ENCODE results near the gene RNASET2. TPM values are rescaled to one million over a fixed set of nuclear protein-coding genes. Genes with fewer than 3 reads are reported as not detected.

The RNASET2 gene
- total RNA-seq, 4 donors from 2014 or later: 65.6 to 169 (median 81.4) TPM

DNA sequence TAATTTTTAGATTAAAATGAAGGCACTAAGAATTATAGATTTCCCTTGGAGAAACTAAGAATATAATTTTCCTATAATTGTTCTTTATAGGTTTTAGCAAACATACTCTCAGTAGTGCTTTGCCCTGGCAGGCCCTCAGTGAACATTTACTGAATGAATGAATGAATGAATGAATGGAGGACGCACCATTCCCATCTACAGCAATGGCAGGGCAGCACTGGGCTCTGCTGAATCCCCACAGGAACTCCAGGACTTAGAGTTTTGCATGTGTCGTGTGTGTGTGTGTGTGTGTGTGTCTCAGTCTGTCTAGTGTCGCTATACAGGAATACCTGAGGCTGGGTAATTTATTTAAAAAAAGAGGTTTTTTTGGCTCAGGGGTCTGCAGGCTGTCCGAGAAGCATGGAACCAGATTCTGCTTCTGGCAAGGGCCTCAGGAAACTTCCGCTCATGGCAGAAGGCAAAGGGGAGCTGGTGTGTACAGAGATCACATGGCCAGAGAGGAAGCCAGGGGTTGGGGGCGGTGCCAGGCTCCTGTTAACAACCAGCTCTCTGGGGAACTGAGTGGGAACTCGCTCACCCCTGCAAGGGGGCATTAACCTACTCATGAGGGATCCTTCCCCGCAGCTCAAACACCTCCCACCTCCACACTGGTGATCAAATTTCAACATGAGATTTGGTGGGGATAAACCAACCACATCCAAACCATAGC lies 20.1 kb downstream of the RNASET2 start:
- Histone ChIP-seq H3K4me1 (no peaks in the 10 kb centered on the region), H3K4me3 (no peak overlapping the region), H3K27me3 (no peaks in the 10 kb centered on the region), H3K27ac (no peak overlapping the region), H3K9me3 (no peaks in the 10 kb centered on the region), H3K36me3 (peaks cover 0 to 49% (median 0%) of the 10 kb centered on the region in 3 donors)
- DNase-seq: peak in 1 of 3 donors; percentile 54
- TF ChIP-seq POLR2A (IDR thresholded peaks at IDR 0.05) (no peak), CTCF (IDR thresholded peaks at IDR 0.05) (no peak)

GRCh38 chr6:166935353-166935752 lies 21.0 kb downstream of the RNASET2 start:
- peak in 1 of 3 donors; percentile 13 for DNase-seq
- H3K4me1 ChIP-seq: no peaks in the 10 kb centered on the region
- no peaks in the 10 kb centered on the region for H3K9me3 ChIP-seq
- H3K4me3 ChIP-seq: no peak overlapping the region
- TF ChIP-seq POLR2A (IDR thresholded peaks at IDR 0.05) (no peak), CTCF (IDR thresholded peaks at IDR 0.05) (no peak)
- no peak overlapping the region for H3K27ac ChIP-seq
- H3K27me3 ChIP-seq: no peaks in the 10 kb centered on the region
- peaks cover 0 to 42% (median 0%) of the 10 kb centered on the region in 3 donors for H3K36me3 ChIP-seq

- H3K36me3 ChIP-seq: peaks cover 0 to 44% (median 0%) of the 10 kb centered on the region in 3 donors
- no peak for TF ChIP-seq CTCF (IDR thresholded peaks at IDR 0.05)
- no peak for TF ChIP-seq POLR2A (IDR thresholded peaks at IDR 0.05)
- H3K27me3 ChIP-seq: no peaks in the 10 kb centered on the region
- H3K4me1 ChIP-seq: no peaks in the 10 kb centered on the region
- no peak overlapping the region for H3K4me3 ChIP-seq
- H3K27ac ChIP-seq: no peak overlapping the region
- no peaks in the 10 kb centered on the region for H3K9me3 ChIP-seq
- no peak for DNase-seq
Observed at GRCh38 chr6:166934174-166934573, 22.2 kb downstream of the RNASET2 start.

DNA sequence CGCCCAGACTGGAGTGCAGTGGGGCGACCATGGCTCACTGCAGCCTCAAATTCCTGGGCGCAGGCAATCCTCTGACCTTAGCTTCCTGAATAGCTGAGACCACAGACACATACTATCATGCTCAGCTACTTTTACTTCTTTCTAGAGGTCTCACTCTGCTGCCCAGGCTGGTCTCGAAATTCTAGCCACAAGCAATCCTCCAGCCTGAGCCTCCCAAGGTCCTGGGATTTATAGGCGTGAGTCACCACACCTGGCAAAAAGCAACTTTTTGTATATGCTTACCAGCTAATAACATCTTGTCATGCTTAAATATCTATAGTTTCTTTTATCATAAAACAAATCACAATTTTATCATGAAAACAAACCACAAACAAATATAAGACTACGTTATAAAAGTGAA lies 23.0 kb downstream of the RNASET2 start:
- TF ChIP-seq CTCF (IDR thresholded peaks at IDR 0.05): no peak
- no peaks in the 10 kb centered on the region for H3K4me1 ChIP-seq
- no peaks in the 10 kb centered on the region for H3K27me3 ChIP-seq
- H3K4me3 ChIP-seq: no peak overlapping the region
- H3K27ac ChIP-seq: no peak overlapping the region
- H3K9me3 ChIP-seq: no peaks in the 10 kb centered on the region
- no peak for DNase-seq
- H3K36me3 ChIP-seq: peaks cover 0 to 48% (median 0%) of the 10 kb centered on the region in 3 donors

DNA sequence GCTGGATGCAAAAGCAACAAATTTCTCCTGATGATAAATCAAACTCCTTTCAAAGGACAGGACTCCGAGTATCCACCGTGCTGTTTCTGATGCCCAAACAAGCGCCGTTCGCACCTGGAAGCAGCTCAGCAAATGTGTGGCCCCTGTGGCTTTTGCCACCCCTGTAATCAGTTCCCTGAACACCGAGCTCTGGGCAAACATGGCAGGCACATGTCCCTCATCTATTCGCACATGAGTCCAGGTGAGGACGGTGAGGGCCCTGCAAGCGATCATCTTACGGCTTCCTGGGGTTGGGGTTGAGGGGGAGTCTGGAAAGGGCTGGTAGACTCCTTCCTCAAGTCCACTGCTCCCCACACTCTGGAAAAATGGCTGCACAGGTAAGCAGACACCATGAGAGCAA lies 23.7 kb downstream of the RNASET2 start:
- DNase-seq: no peak
- TF ChIP-seq CTCF (IDR thresholded peaks at IDR 0.05): no peak
- no peak for TF ChIP-seq POLR2A (IDR thresholded peaks at IDR 0.05)
- Histone ChIP-seq H3K27ac (no peak overlapping the region), H3K36me3 (peaks cover 0 to 41% (median 0%) of the 10 kb centered on the region in 3 donors), H3K27me3 (no peaks in the 10 kb centered on the region), H3K4me1 (no peaks in the 10 kb centered on the region), H3K9me3 (no peaks in the 10 kb centered on the region), H3K4me3 (no peak overlapping the region)

All from Peyer's patch (tissue), 4 donors.